Gastroesophageal sphincter (tissue), 3 donors: ENCODE measurements around the gene HSPB7.

ENCODE experiments used
- CTCF ChIP-seq, 4 experiments: fragments of 200-600 bp in 2 of 4; fragments of 450-650 bp in 2 of 4; sonication (generic) in 1 of 4; IDR thresholded peaks; one replicate each; pipeline ENCODE4 v1.5.1; 2017 to 2019; ENCODE audit warnings: antibody characterized with exemption in 4 of 4, mild to moderate bottlenecking in 2 of 4, moderate library complexity in 2 of 4
- POLR2AphosphoS5 ChIP-seq: sonication (generic); formaldehyde crosslinking; IDR thresholded peaks from one replicate; pipeline ENCODE4 v1.6.1; 2017; ENCODE audit warnings: antibody characterized with exemption

GRCh38 chr1:16005597-16005996, 12.2 kb downstream of the HSPB7 start:
- no peak for TF ChIP-seq POLR2AphosphoS5
- TF ChIP-seq CTCF (IDR thresholded peaks at IDR 0.05) = no peak
